NCI-H2081 (cell line): Measurements from ENCODE around the gene LRSAM1.
"Not testable (repeated sequence)": the region's sequence is repeated elsewhere in the genome, so short reads cannot be mapped to it uniquely, and the experiment has no call there.

Experiments
- DNase-seq, 2 experiments: peaks; one replicate each; lab custom pipeline; 2025; lab: John Stamatoyannopoulos, UW

LRSAM1 gene

GRCh38 chr9:127457191-127457878 is 6.0 kb downstream of the LRSAM1 start:
- DNase-seq: no peak

GRCh38 chr9:127458921-127459320 is 7.6 kb downstream of the LRSAM1 start:
- DNase-seq: no peak

GRCh38 chr9:127463382-127463781 is 12.1 kb downstream of the LRSAM1 start:
- no peak for DNase-seq

GRCh38 chr9:127463911-127464310 is 12.6 kb downstream of the LRSAM1 start:
- no peak for DNase-seq

GRCh38 chr9:127466407-127466917 is 15.2 kb downstream of the LRSAM1 start:
- DNase-seq: not testable (repeated sequence)

GRCh38 chr9:127467621-127468020 is 16.3 kb downstream of the LRSAM1 start:
- no peak for DNase-seq

- no peak for DNase-seq
Measured at GRCh38 chr9:127470662-127471061, 19.4 kb downstream of the LRSAM1 start.

GRCh38 chr9:127473501-127473900 is 22.2 kb downstream of the LRSAM1 start:
- no peak for DNase-seq

- no peak for DNase-seq
Measured at GRCh38 chr9:127473932-127474331, 22.6 kb downstream of the LRSAM1 start.

GRCh38 chr9:127474592-127474991 is 23.3 kb downstream of the LRSAM1 start:
- no peak for DNase-seq

GRCh38 chr9:127479507-127480081 is 28.3 kb downstream of the LRSAM1 start:
- DNase-seq: no peak

GRCh38 chr9:127482662-127483061 is 31.4 kb downstream of the LRSAM1 start:
- no peak for DNase-seq

GRCh38 chr9:127485995-127486394 is 34.7 kb downstream of the LRSAM1 start:
- DNase-seq: no peak

- DNase-seq: no peak
Measured at GRCh38 chr9:127488946-127489345, 37.6 kb downstream of the LRSAM1 start.

- DNase-seq: no peak
Measured at GRCh38 chr9:127489471-127490115, 38.3 kb downstream of the LRSAM1 start.

GRCh38 chr9:127490535-127491230 is 39.4 kb downstream of the LRSAM1 start:
- DNase-seq: no peak

- DNase-seq: no peak
Measured at GRCh38 chr9:127491516-127491915, 40.2 kb downstream of the LRSAM1 start.

- DNase-seq: no peak
Measured at GRCh38 chr9:127492616-127493015, 41.3 kb downstream of the LRSAM1 start.

GRCh38 chr9:127493592-127494303 is 42.4 kb downstream of the LRSAM1 start:
- DNase-seq: no peak

GRCh38 chr9:127494304-127494702 is 43.0 kb downstream of the LRSAM1 start:
- DNase-seq: no peak

- peak in 1 of 2 experiments; percentile 18 for DNase-seq
Measured at GRCh38 chr9:127495884-127496555, 44.7 kb downstream of the LRSAM1 start.
